Activated T-cell treated with anti-CD3 and anti-CD28 coated beads for 24 hours (primary cell): ENCODE measurements around the gene RNLS.

Experiments
- DNase-seq: peaks from one replicate; pipeline ENCODE4 v3.0.0-alpha.2; 2020; ENCODE audit warnings: low read depth

RNLS gene

GRCh38 chr10:88256886-88257285 lies 326.2 kb downstream of the RNLS start:
- no peak for DNase-seq

GRCh38 chr10:88256013-88256680 lies 327.0 kb downstream of the RNLS start:
- DNase-seq: no peak

- no peak for DNase-seq
Measured at GRCh38 chr10:88254091-88254490, 329.0 kb downstream of the RNLS start.

- DNase-seq: no peak
Measured at GRCh38 chr10:88253622-88254021, 329.5 kb downstream of the RNLS start.

GRCh38 chr10:88253128-88253527 lies 330.0 kb downstream of the RNLS start:
- DNase-seq: no peak

GRCh38 chr10:88249450-88249849 lies 333.7 kb downstream of the RNLS start:
- DNase-seq: no peak

- DNase-seq: no peak
Measured at GRCh38 chr10:88246675-88247074, 336.4 kb downstream of the RNLS start.

- DNase-seq: no peak
Measured at GRCh38 chr10:88245974-88246511, 337.1 kb downstream of the RNLS start.

- no peak for DNase-seq
Measured at GRCh38 chr10:88244781-88245625, 338.1 kb downstream of the RNLS start.

GRCh38 chr10:88243836-88244730 lies 339.0 kb downstream of the RNLS start:
- no peak for DNase-seq

GRCh38 chr10:88243202-88243744 lies 339.8 kb downstream of the RNLS start:
- no peak for DNase-seq

- DNase-seq: no peak
Measured at GRCh38 chr10:88241501-88241900, 341.6 kb downstream of the RNLS start.

GRCh38 chr10:88239212-88239611 lies 343.9 kb downstream of the RNLS start:
- no peak for DNase-seq

GRCh38 chr10:88238615-88238914 lies 344.6 kb downstream of the RNLS start:
- DNase-seq: no peak

GRCh38 chr10:88237896-88238614 lies 345.1 kb downstream of the RNLS start:
- DNase-seq: no peak

- DNase-seq: no peak
Measured at GRCh38 chr10:88236121-88236743, 346.9 kb downstream of the RNLS start.

GRCh38 chr10:88234297-88234696 lies 348.8 kb downstream of the RNLS start:
- no peak for DNase-seq

- DNase-seq: no peak
Measured at GRCh38 chr10:88233870-88234269, 349.2 kb downstream of the RNLS start.

- no peak for DNase-seq
Measured at GRCh38 chr10:88232983-88233543, 350.1 kb downstream of the RNLS start.

- no peak for DNase-seq
Measured at GRCh38 chr10:88232029-88232895, 350.9 kb downstream of the RNLS start.
